Amniotic stem cell (primary cell): ENCODE measurements around the gene TH.

Experiments used
- DNase-seq: peaks from one replicate; lab custom pipeline; 2025; lab: John Stamatoyannopoulos, UW

TH gene

GRCh38 chr11:2159536-2160413, 11.8 kb downstream of the TH start:
- DNase-seq, result no peak

GRCh38 chr11:2158966-2159365, 12.6 kb downstream of the TH start:
- no peak for DNase-seq

- DNase-seq, result no peak
Observed at GRCh38 chr11:2158296-2158737, 13.3 kb downstream of the TH start.

DNA sequence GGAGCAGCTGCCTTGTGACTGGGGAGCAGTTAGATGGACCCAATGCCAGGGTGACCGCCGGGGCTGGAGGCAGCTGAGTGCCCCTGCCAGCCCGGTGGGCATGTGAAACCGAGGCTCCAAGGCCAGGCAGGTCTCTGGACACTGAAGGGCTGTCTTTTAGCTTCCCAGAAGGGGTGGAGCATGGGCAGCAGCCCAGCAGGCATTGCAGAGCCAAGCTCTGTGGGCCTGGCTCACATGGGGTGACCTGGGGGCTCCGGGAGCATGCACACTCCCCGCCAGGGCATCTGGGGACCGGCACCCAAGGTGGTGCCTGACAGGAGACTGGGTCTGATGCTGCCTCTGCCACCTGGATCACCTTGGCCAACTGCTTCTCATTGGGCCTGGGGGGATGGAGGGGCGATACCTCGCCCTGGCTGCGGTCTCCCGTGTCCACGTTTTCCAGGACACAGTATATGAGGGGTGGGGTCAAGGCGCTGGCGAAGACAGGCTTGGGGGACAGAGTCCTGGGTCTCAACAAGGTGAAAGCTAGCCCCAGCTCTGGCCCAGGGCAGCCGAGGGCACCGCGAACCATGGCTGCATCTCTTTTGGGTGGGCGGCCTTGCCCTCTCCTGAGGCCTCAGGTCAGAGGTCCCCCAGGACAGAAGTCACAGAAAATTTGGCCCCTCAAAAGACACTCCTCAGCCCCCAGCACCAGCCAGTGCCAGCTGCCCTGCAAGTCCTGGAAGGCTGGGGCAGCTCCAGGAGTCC, 14.1 kb downstream of the TH start:
- DNase-seq, result no peak

- DNase-seq, result peak; percentile 41
Observed at GRCh38 chr11:2156416-2157182, 15.0 kb downstream of the TH start.

- DNase-seq, result no peak
Observed at GRCh38 chr11:2155511-2155910, 16.1 kb downstream of the TH start.

DNA sequence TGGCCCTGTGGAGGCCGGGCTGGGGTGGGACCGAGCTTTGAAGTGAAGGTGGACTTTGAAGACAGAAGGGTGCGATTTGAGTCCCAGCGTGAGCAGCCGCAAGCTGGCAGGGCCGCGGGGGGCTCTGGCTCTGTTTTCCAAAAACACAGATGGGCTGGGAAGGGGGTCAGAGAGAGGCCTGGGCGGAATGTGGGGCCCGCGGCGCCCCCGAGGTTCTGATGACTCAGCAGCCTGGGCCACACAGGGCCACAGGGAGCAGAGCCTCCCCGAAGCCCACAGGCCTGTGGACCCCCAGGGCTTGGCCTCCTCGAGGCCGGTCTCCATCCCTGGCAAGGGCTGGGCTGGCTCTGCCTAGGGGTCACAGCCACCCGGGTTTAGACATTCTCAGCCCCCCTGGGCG, 16.7 kb downstream of the TH start:
- no peak for DNase-seq

GRCh38 chr11:2154195-2154585, 17.4 kb downstream of the TH start:
- DNase-seq, result no peak

- DNase-seq, result no peak
Observed at GRCh38 chr11:2153581-2154194, 17.9 kb downstream of the TH start.

DNA sequence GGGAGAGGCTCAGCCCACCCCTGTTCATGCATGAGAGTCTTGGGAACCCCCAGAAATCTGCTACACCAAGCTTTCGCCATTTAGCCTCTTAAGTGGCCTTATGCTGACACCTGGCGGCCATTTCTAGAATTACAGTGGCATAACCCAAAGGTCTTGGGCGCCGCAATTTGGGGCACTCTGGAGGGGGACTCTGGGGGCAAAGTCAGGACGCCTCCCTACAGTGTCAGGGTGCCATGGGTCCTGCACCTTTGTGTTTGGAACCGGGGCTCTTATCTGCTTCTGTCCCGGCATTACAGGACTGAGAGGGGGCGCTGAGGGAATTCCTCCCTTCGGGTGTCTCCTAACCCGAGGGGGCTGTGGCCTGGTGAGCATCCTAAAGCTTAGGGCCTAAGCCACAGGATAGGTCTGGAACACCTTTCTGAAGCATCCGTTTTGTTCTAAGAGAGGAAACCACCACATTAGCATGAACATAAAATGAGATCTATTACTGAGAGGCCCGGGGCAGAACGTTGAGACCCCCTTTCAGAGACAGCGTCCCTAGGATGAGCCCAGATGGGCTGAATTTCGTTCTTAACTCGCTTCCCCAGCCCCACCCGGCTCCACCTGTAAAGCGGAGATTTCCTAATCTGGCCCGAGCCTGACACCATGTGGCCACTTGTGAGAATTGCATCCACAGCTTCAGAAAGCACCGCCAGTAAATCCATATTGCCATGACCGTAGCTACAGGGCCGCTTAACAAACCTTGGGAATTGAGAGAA, 19.9 kb downstream of the TH start:
- DNase-seq, result peak; percentile 43

DNA sequence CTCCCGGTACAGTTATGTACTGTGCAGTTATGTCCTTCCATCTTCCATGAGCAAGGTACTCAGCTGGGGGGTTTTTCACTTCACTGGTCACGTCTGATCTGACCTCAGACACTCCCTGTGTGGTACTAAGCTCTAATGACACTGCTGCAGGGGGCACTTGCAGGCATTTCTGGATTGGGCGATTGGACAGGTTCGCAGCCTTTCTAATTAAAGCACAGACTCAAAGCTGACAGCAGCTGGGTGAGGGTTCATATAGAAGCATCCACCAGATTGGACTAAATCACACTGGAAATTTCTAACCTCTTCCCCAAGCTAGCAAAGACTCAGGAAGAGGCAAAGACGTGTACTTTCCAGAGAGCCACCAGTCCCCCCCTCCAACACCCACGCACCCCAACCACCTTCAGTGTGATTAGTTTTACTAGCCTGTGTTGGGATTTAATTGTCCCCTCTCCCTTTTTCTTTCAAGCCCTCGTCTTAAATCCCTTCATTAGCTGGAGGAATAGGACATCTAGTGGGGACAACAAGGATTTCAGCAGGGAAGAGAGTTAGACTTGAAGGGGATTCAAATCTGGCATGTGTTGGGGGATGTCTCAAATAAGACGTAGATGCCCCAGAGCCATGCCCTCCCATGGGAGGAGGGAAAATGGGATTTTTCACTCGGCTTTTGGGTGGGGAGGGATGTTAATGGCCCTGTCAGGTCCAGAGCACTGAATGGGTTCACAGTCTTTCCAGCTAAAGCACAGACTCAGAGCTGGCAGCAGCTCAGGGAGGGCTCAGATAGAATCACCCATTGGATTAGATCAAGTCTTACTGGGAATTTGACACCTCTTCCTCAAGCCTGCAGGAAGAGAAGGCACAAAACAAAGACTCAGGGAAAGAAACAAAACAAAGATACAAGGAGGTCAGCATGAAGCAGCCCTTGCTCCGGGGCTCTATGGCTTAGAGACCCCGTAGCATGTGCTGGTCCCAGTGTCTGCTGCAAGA, 21.5 kb downstream of the TH start:
- DNase-seq, result peak; percentile 49

GRCh38 chr11:2149460-2149859, 22.2 kb downstream of the TH start:
- no peak for DNase-seq

- no peak for DNase-seq
Observed at GRCh38 chr11:2148595-2148994, 23.0 kb downstream of the TH start.

GRCh38 chr11:2147391-2147790, 24.2 kb downstream of the TH start:
- DNase-seq, result no peak

DNA sequence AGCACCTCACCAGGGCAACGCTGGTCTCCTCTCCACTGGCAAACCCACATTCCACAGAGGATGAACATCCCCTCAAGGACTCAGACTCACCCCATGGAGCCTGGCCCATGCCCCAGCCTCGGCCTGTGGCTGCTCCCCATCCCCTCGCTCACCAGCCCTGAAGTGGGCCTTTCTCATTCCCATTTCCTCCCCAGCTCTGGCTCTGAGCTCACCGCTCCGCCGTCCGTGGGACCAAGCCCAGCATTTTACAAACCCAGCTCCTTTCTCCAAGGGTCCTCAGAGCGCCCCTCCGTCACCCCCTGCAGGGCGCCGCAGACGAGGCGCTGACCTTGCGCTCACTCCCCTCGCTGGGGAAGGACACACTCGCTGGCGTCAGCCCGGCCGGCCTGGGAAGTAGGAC, 25.6 kb downstream of the TH start:
- no peak for DNase-seq

- DNase-seq, result no peak
Observed at GRCh38 chr11:2144544-2145248, 26.9 kb downstream of the TH start.

DNA sequence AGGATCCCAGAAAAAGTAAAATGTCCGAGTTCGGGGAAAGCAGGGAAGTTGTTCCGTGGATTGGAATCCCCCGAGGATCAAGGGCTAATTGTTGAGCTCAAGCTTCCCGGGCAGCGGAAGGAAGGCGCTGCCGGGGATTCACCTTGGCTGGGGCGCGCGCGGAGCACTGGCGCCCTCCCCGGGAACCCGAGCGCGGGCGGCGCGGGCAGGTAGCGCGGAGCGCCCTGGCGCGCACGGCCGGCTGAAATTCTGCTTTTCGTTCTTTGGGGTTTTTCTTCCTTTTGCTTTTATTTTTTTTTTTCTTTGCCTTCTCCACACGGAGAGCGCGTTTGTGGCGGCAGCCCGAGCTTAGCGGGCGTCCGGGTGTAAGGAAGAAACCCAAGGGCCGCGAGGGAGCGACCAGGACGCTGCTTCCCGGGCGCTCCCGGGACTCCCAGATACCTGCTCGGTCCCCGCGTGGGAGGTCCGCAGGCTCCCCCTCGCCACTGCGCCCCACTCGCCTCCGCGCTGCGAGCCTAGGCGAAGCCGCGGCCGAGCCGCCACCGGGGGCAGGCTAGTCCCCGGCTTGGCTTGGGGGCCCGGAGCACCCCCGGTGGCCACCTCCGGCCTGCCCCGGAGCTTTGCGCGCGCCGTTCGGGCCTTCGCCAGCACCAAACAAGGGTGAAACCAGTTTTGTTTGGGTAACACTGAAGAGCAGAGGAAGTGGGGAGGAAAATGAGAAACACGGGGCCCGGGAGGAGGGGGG, 27.6 kb downstream of the TH start:
- DNase-seq, result no peak

DNA sequence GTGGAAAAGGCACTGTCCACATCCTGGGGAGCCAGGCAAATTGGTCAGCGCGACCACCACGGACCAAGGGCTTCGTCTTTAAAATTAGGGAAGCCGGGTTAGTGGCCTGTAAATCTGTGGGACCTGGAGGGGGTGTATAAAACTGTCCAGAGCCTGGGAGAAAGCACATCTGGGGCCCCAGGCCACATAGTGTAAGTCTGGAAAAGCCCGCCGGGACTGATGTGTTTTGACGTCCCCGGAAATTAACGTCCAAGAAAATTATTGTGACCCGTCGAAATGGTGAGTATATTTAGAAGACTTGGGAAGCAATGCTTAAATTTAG, 28.2 kb downstream of the TH start:
- DNase-seq, result no peak

DNA sequence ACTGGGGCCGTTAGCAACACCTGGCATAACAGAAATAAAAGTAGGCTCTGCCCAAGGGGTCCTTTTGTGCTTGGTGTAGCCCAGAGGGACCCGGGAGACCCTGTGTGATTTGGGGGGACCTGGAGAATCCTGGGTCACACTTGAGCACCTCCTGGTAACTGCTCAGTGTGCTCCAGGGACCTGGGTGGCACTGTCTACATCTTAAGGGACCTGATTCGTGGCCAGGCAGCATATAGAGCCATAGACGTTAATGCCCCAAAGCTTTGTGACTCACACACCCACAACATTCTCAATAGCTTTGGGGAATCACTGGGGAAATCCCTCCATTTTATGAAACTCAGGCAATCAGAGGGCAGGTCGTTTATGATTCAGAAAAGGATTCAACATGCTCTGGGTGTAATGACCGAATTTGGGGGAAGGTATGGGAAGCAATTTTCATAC, 28.8 kb downstream of the TH start:
- DNase-seq, result peak; percentile 19
